ENCODE measurements around the gene CDH12.

- TF ChIP-seq CTCF (IDR thresholded peaks at IDR 0.05): no peak
- no peak for TF ChIP-seq POLR2A (IDR thresholded peaks at IDR 0.05)
- no peak for TF ChIP-seq POLR2AphosphoS5 (IDR thresholded peaks at IDR 0.05)
Observed at GRCh38 chr5:22596404-22596970, 256.7 kb downstream of the CDH12 start.
